Large intestine (tissue), 3 donors: ENCODE measurements around the gene MAPK7. TPM values are rescaled to one million over a fixed set of nuclear protein-coding genes. Genes with fewer than 3 reads are reported as not detected.

Experiments
- DNase-seq, 2 donors: peaks; one replicate each; pipeline versions ENCODE4 v3.0.0 to v3.0.0-alpha.2; 2013
- H3K27ac ChIP-seq: one replicate; pipeline ENCODE4 v1.5.1; 2013; ENCODE audit warnings: low read length
- H3K27me3 ChIP-seq: 2 replicates; pipeline ENCODE4 v1.6.1; 2013; ENCODE audit warnings: low read length; ENCODE audit not compliant: control insufficient read depth, insufficient read depth
- H3K36me3 ChIP-seq: 2 replicates; pipeline ENCODE4 v1.6.1; 2013; ENCODE audit warnings: low read length; ENCODE audit not compliant: control insufficient read depth, insufficient read depth
- H3K4me1 ChIP-seq: one replicate; pipeline ENCODE4 v1.6.1; 2013; ENCODE audit warnings: low read length; ENCODE audit not compliant: control insufficient read depth, insufficient read depth
- H3K4me3 ChIP-seq: one replicate; pipeline ENCODE4 v1.5.1; 2013; ENCODE audit warnings: low read length
- H3K9me3 ChIP-seq: one replicate; pipeline ENCODE4 v1.6.1; 2013; ENCODE audit warnings: mild to moderate bottlenecking, low read depth, low read length, moderate library complexity; ENCODE audit not compliant: control insufficient read depth
- WGBS: methylation state at CpG from one replicate; pipeline ENCODE4 v1.1.5; 2013; ENCODE audit warnings: low lambda C conversion rate; ENCODE audit not compliant: insufficient coverage; 5-methylcytosine and 5-hydroxymethylcytosine counted together
- polyA plus RNA-seq: library from polyadenylated mRNA; unstranded; fragments of 120-200 nt; gene quantifications from one replicate; pipeline ENCODE4 v1.2.1, GENCODE V29; 2013

Gene MAPK7
- polyA plus RNA-seq, 1 donor: 20.4 TPM

- peaks cover 15% of the 10 kb centered on the region for H3K4me1 ChIP-seq
- no peak for DNase-seq
- no peaks in the 10 kb centered on the region for H3K27me3 ChIP-seq
- peak overlapping the region; percentile 93 for H3K27ac ChIP-seq
- H3K4me3 ChIP-seq: peak overlapping the region; percentile 78
- H3K9me3 ChIP-seq: no peaks in the 10 kb centered on the region
- WGBS: no CpG with 5 or more reads among the region's 14 CpGs
- H3K36me3 ChIP-seq: peaks cover 8% of the 10 kb centered on the region
These were observed 15.2 kb upstream of the MAPK7 start for GRCh38 chr17:19363114-19363438.

GRCh38 chr17:19363460-19364035 lies 14.8 kb upstream of the MAPK7 start:
- Histone ChIP-seq H3K4me1 (peaks cover 15% of the 10 kb centered on the region), H3K27me3 (no peaks in the 10 kb centered on the region), H3K36me3 (peaks cover 7% of the 10 kb centered on the region), H3K9me3 (no peaks in the 10 kb centered on the region), H3K27ac (no peak overlapping the region), H3K4me3 (no peak overlapping the region)
- WGBS: 100% methylated on average over 1 of the region's 6 CpGs
- DNase-seq: no peak

- no peaks in the 10 kb centered on the region for H3K27me3 ChIP-seq
- H3K36me3 ChIP-seq: peaks cover under 1% of the 10 kb centered on the region
- no peak overlapping the region for H3K27ac ChIP-seq
- peaks cover 15% of the 10 kb centered on the region for H3K4me1 ChIP-seq
- H3K9me3 ChIP-seq: no peaks in the 10 kb centered on the region
- H3K4me3 ChIP-seq: no peak overlapping the region
- no peak for DNase-seq
- WGBS: no CpG with 5 or more reads among the region's 14 CpGs
These were observed 13.4 kb upstream of the MAPK7 start for GRCh38 chr17:19364699-19365498.

GRCh38 chr17:19365499-19365817 lies 12.8 kb upstream of the MAPK7 start:
- WGBS: no CpG with 5 or more reads among the region's 4 CpGs
- no peak for DNase-seq
- Histone ChIP-seq H3K27ac (no peak overlapping the region), H3K9me3 (no peaks in the 10 kb centered on the region), H3K4me3 (no peak overlapping the region), H3K36me3 (no peaks in the 10 kb centered on the region), H3K4me1 (peaks cover 15% of the 10 kb centered on the region), H3K27me3 (no peaks in the 10 kb centered on the region)

- DNase-seq: no peak
- no peak overlapping the region for H3K4me3 ChIP-seq
- H3K27ac ChIP-seq: no peak overlapping the region
- H3K36me3 ChIP-seq: no peaks in the 10 kb centered on the region
- H3K27me3 ChIP-seq: no peaks in the 10 kb centered on the region
- no CpG with 5 or more reads among the region's 9 CpGs for WGBS
- peaks cover 15% of the 10 kb centered on the region for H3K4me1 ChIP-seq
- H3K9me3 ChIP-seq: no peaks in the 10 kb centered on the region
These were observed 12.3 kb upstream of the MAPK7 start for GRCh38 chr17:19365833-19366636.

GRCh38 chr17:19366637-19366972 lies 11.7 kb upstream of the MAPK7 start:
- Histone ChIP-seq H3K36me3 (no peaks in the 10 kb centered on the region), H3K27ac (no peak overlapping the region), H3K9me3 (no peaks in the 10 kb centered on the region), H3K27me3 (no peaks in the 10 kb centered on the region), H3K4me3 (no peak overlapping the region), H3K4me1 (peaks cover 11% of the 10 kb centered on the region)
- DNase-seq: no peak
- no CpG with 5 or more reads among the region's 5 CpGs for WGBS

GRCh38 chr17:19368229-19368628 lies 10.1 kb upstream of the MAPK7 start:
- Histone ChIP-seq H3K36me3 (no peaks in the 10 kb centered on the region), H3K9me3 (no peaks in the 10 kb centered on the region), H3K4me3 (no peak overlapping the region), H3K27me3 (no peaks in the 10 kb centered on the region), H3K4me1 (peaks cover 4% of the 10 kb centered on the region), H3K27ac (no peak overlapping the region)
- no peak for DNase-seq
- WGBS: no CpG with 5 or more reads among the region's 4 CpGs

- WGBS: no CpG with 5 or more reads among the region's 16 CpGs
- H3K4me3 ChIP-seq: no peak overlapping the region
- DNase-seq: peak in 1 of 2 donors; percentile 55
These were observed 9.1 kb upstream of the MAPK7 start for GRCh38 chr17:19369107-19369778.

GRCh38 chr17:19369846-19370492 lies 8.3 kb upstream of the MAPK7 start:
- WGBS: no CpG with 5 or more reads among the region's 12 CpGs
- DNase-seq: no peak
- no peak overlapping the region for H3K27ac ChIP-seq

More at GRCh38 chr17:19369107-19369778, 9.1 kb upstream of the MAPK7 start:
- no peak overlapping the region for H3K27ac ChIP-seq
- H3K9me3 ChIP-seq: no peaks in the 10 kb centered on the region
- H3K36me3 ChIP-seq: no peaks in the 10 kb centered on the region
- no peaks in the 10 kb centered on the region for H3K4me1 ChIP-seq
- H3K27me3 ChIP-seq: no peaks in the 10 kb centered on the region

GRCh38 chr17:19370493-19370960 lies 7.8 kb upstream of the MAPK7 start:
- H3K4me3 ChIP-seq: no peak overlapping the region
- DNase-seq: no peak
- H3K4me1 ChIP-seq: no peaks in the 10 kb centered on the region
- H3K36me3 ChIP-seq: no peaks in the 10 kb centered on the region
- H3K27me3 ChIP-seq: no peaks in the 10 kb centered on the region
- WGBS: no CpG with 5 or more reads among the region's 7 CpGs
- no peak overlapping the region for H3K27ac ChIP-seq
- no peaks in the 10 kb centered on the region for H3K9me3 ChIP-seq

More at GRCh38 chr17:19369846-19370492, 8.3 kb upstream of the MAPK7 start:
- H3K4me3 ChIP-seq: no peak overlapping the region
- H3K9me3 ChIP-seq: no peaks in the 10 kb centered on the region
- H3K27me3 ChIP-seq: no peaks in the 10 kb centered on the region
- H3K36me3 ChIP-seq: no peaks in the 10 kb centered on the region
- no peaks in the 10 kb centered on the region for H3K4me1 ChIP-seq
